Endodermal cell (in vitro differentiated cells): Measurements from ENCODE around the gene HMOX1. TPM values are rescaled to one million over a fixed set of nuclear protein-coding genes. Genes with fewer than 3 reads are reported as not detected.

ENCODE experiments used
- DNase-seq: peaks from one replicate; pipeline ENCODE4 v3.0.0-alpha.2; 2017
- H3K27ac ChIP-seq: 2 replicates; pipeline ENCODE4 v1.5.1; 2013; ENCODE audit warnings: mild to moderate bottlenecking, low read depth, low read length, moderate library complexity
- H3K27me3 ChIP-seq: 2 replicates; pipeline ENCODE4 v1.6.1; 2013; ENCODE audit warnings: mild to moderate bottlenecking, low read length, moderate library complexity; ENCODE audit not compliant: insufficient read depth, control insufficient read depth, poor library complexity, severe bottlenecking
- H3K36me3 ChIP-seq: 2 replicates; pipeline ENCODE4 v1.7.0; 2013; ENCODE audit warnings: mild to moderate bottlenecking, low read length, moderate library complexity; ENCODE audit not compliant: control insufficient read depth, insufficient read depth
- H3K4me1 ChIP-seq: one replicate; pipeline ENCODE4 v1.7.0; 2013; ENCODE audit warnings: low read length; ENCODE audit not compliant: control insufficient read depth, insufficient read depth
- H3K4me3 ChIP-seq: 2 replicates; pipeline ENCODE4 v1.5.1; 2013; ENCODE audit warnings: mild to moderate bottlenecking, low read length, moderate library complexity
- H3K9ac ChIP-seq: 2 replicates; pipeline ENCODE4 v1.6.1; 2013; ENCODE audit warnings: mild to moderate bottlenecking, low read length, moderate library complexity; ENCODE audit not compliant: poor library complexity, severe bottlenecking; ENCODE audit errors: extremely low read depth
- H3K9me3 ChIP-seq: 2 replicates; pipeline ENCODE4 v1.6.1; 2013; ENCODE audit warnings: mild to moderate bottlenecking, low read length, moderate library complexity; ENCODE audit not compliant: control insufficient read depth
- H3K27ac Mint-ChIP-seq: 2 replicates; pipeline ENCODE4 v1.8.0; 2020; ENCODE audit warnings: mixed read lengths
- H3K27me3 Mint-ChIP-seq: 2 replicates; pipeline ENCODE4 v1.8.0; 2021; ENCODE audit warnings: mild to moderate bottlenecking, mixed read lengths; ENCODE audit not compliant: insufficient read depth
- H3K36me3 Mint-ChIP-seq: 2 replicates; pipeline ENCODE4 v1.8.0; 2020; ENCODE audit warnings: low read depth, mixed read lengths
- H3K4me1 Mint-ChIP-seq: 2 replicates; pipeline ENCODE4 v1.8.0; 2020; ENCODE audit warnings: mixed read lengths
- H3K4me3 Mint-ChIP-seq: 2 replicates; pipeline ENCODE4 v1.8.0; 2020; ENCODE audit warnings: mild to moderate bottlenecking, moderate library complexity, mixed read lengths
- H3K9me3 Mint-ChIP-seq: 2 replicates; pipeline ENCODE4 v1.8.0; 2020; ENCODE audit warnings: mild to moderate bottlenecking, mixed read lengths
- CTCF ChIP-seq: fragments of 200-600 bp; sonication (generic); conservative IDR thresholded peaks from 2 replicates; pipeline ENCODE4 v1.5.0; 2021; ENCODE audit warnings: antibody characterized with exemption, mild to moderate bottlenecking
- WGBS, 2 experiments: methylation state at CpG; one replicate each; pipeline versions ENCODE4 v1.1.5 to v1.1.7; 2013; ENCODE audit warnings: missing lambda C conversion rate in 2 of 2, mixed read lengths in 1 of 2; ENCODE audit not compliant: insufficient coverage in 1 of 2, insufficient read length in 1 of 2; 5-methylcytosine and 5-hydroxymethylcytosine counted together
- total RNA-seq, 2 donors: library from RNA; stranded (reverse); fragmentation: NEBNext Ultra II Directional in 1 of 2; extraction: Animal tissue kit (Norgen Biotek cat#: 25700) in 1 of 2; gene quantifications; 2 replicates in 1 of 2; 3 replicates in 1 of 2; pipeline ENCODE4 v1.2.1, GENCODE V29; 2021

The HMOX1 gene
- total RNA-seq, 2 donors from 2014 or later, result 11.4 to 21.6 TPM

DNA sequence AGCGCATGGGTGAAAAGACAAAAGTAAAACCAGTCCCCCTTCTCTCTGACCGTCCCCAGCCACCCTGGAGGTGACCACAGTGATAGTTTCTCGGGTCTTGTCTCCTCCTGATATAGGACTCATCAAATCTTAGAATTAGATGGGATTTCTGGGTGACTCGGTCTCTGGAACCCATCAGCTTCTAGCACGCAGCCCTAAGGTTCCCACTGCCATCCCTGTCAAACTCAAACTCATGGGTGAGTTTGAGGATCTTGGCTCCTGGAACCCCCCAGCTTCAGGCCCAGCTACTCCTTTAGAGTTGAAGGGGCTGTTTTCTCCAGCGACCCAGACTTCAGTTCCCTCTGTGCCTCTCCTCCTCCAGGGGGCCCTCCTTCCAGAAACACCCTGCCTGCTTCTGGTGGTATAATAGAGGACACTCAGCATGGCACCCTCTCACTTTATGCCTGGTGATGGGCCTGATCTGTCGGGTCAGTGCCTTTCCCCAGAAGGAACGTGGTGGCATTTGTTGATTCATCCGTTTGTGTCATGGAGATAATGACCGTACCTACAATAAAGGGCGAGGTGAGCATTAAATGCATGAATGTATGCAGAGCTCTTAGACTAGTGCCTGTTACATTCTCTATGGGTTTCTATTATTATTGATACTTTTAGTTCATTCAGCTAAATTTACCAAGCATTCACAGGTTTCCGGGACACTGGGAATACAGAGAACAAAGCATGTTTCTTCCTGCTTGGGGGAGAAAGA is 50.8 kb downstream of the HMOX1 start:
- WGBS, 2 experiments, result 92 to 97% methylated on average over 8 to 12 of the region's 12 CpGs
- peak overlapping the region; percentile 15 for H3K27ac Mint-ChIP-seq
- no peak for TF ChIP-seq CTCF
- H3K36me3 ChIP-seq, result peaks cover 49% of the 10 kb centered on the region
- peaks cover 3% of the 10 kb centered on the region for H3K4me1 Mint-ChIP-seq
- H3K4me1 ChIP-seq, result peaks cover 4% of the 10 kb centered on the region
- H3K9me3 ChIP-seq, result peaks cover 25% of the 10 kb centered on the region
- H3K36me3 Mint-ChIP-seq, result peaks cover 57% of the 10 kb centered on the region
- no peak overlapping the region for H3K27ac ChIP-seq
- DNase-seq, result no peak
- no peak overlapping the region for H3K9ac ChIP-seq
- H3K4me3 ChIP-seq, result no peak overlapping the region
- H3K27me3 Mint-ChIP-seq, result no peaks in the 10 kb centered on the region
- H3K9me3 Mint-ChIP-seq, result peaks cover 21% of the 10 kb centered on the region
- H3K4me3 Mint-ChIP-seq, result no peak overlapping the region
- no peaks in the 10 kb centered on the region for H3K27me3 ChIP-seq

GRCh38 chr22:35432228-35432905 is 51.5 kb downstream of the HMOX1 start:
- no peaks in the 10 kb centered on the region for H3K27me3 Mint-ChIP-seq
- H3K27ac Mint-ChIP-seq, result peak overlapping the region; percentile 15
- Histone ChIP-seq H3K9me3 (peaks cover 25% of the 10 kb centered on the region), H3K4me1 (no peaks in the 10 kb centered on the region), H3K36me3 (peaks cover 43% of the 10 kb centered on the region), H3K27me3 (no peaks in the 10 kb centered on the region), H3K27ac (no peak overlapping the region), H3K9ac (no peak overlapping the region), H3K4me3 (no peak overlapping the region)
- no peak overlapping the region for H3K4me3 Mint-ChIP-seq
- no peak for DNase-seq
- peaks cover 21% of the 10 kb centered on the region for H3K9me3 Mint-ChIP-seq
- WGBS, 2 experiments, result 95 to 98% methylated on average over 10 to 13 of the region's 13 CpGs
- peaks cover 58% of the 10 kb centered on the region for H3K36me3 Mint-ChIP-seq
- no peak for TF ChIP-seq CTCF
- H3K4me1 Mint-ChIP-seq, result no peaks in the 10 kb centered on the region

DNA sequence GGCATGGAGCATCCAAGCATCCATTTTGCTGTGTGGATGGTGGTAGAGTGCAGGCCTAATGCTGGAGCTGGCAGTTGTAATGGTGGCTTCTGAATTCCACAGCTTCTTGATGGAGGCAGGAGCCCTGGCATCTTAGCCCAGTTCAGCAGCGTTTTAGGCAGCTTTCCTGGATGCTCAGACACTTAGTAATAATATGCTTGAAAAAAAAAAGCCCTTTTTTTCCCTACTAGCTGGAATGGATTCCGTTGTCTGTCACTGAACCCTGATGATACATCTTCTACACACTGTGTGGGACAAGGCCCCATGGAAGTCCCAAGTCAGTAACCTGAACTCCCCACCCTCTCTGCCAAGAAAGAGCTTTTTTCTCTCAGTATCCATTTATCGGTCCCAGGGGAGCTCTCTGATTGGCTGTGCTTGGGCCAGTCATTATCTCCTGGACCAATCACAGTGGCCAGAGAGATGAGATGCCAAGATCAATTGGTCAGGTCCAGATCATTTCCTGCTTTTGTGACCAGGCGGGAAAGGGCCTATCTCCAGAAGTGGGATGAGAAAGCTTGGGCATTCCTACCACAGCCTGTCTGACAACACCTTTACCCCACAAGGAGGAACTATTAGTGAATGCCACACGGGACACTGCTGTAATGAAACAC is 53.3 kb downstream of the HMOX1 start:
- peaks cover 25% of the 10 kb centered on the region for H3K9me3 ChIP-seq
- H3K4me1 Mint-ChIP-seq, result no peaks in the 10 kb centered on the region
- peaks cover 39% of the 10 kb centered on the region for H3K36me3 ChIP-seq
- H3K27ac Mint-ChIP-seq, result no peak overlapping the region
- no peaks in the 10 kb centered on the region for H3K4me1 ChIP-seq
- no peaks in the 10 kb centered on the region for H3K27me3 ChIP-seq
- no peak for DNase-seq
- no peaks in the 10 kb centered on the region for H3K27me3 Mint-ChIP-seq
- TF ChIP-seq CTCF, result no peak
- whole genome bisulfite sequencing, 2 experiments, result 91 to 94% methylated on average over 5 of the region's 5 CpGs
- H3K36me3 Mint-ChIP-seq, result peaks cover 55% of the 10 kb centered on the region
- no peak overlapping the region for H3K4me3 ChIP-seq
- H3K9me3 Mint-ChIP-seq, result peaks cover 21% of the 10 kb centered on the region
- H3K4me3 Mint-ChIP-seq, result no peak overlapping the region
- H3K9ac ChIP-seq, result no peak overlapping the region
- H3K27ac ChIP-seq, result no peak overlapping the region
